Measurements from ENCODE around the gene SUGCT.

SUGCT gene

DNA sequence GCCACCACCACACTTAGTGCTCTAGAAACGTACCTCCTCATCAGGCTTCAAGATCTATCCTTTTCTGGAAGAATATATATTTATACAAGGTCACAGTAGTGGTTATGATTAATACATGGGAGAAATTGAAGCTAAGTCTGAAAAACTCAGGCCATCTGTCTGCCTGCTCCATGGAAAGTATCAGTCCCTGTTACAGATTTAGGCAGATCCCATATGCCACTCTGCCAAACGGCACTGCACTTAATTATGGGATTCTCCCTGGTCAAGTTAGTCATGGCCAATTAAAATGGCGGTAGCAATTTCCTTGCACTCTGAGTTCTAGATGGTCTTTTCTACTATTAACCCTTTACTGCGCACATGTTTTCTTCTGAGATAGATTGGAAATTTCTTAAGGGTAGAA, 740.0 kb downstream of the SUGCT start:
- DNase-seq (ENCODE audit: low spot score) = no peak

- DNase-seq (ENCODE audit: low spot score) = no peak
These were observed 741.8 kb downstream of the SUGCT start for GRCh38 chr7:40876601-40877000.

DNA sequence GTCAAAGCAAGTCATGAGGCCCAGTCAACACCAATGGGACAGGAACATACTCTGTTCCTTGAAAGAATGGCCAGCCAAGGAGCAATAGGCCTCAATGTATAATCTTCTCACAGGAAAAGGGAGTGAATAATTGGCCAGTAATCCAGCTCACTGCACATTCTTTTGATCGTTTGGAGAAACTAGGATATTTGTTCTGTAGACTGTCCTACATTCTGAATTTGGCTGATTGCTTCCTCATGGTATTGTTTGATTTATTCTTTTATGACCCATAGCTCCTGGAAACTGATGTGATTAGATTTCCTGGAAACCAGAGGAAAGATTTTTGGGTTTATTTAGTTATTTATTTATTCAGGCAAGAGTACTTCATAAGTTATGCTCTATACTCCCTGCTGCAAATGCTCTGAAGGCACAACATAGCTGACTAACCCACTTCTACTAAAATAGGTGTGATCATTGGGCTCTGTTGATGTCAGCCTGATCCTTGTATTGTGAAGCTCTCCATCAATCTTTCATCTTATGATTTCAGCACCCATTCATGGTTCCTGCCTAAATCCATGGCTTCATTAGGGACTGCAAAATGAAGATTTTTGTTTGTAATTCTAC, 745.2 kb downstream of the SUGCT start:
- no peak for DNase-seq (ENCODE audit: low spot score)

DNA sequence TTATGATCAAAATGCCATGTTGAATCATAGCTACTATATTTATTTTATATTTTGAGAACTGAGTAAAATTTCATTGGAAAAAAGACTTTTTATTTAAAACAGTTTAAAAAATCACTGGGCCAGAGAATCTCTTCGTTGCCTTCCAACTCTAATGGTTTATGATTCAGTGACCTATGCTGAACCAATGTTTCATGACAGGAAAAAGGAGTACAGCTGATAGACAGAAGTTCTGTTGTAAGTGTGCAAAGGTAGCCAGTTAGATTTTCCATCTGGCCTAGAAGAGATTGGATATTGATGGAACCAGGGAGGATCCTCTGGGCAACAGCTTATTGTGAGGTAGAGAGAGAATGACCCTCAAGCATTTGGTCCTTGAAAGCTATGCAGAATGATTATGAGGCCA, 745.8 kb downstream of the SUGCT start:
- no peak for DNase-seq (ENCODE audit: low spot score)

- DNase-seq (ENCODE audit: low spot score) = peak; percentile 78
These were observed 746.7 kb downstream of the SUGCT start for GRCh38 chr7:40881405-40881926.

DNA sequence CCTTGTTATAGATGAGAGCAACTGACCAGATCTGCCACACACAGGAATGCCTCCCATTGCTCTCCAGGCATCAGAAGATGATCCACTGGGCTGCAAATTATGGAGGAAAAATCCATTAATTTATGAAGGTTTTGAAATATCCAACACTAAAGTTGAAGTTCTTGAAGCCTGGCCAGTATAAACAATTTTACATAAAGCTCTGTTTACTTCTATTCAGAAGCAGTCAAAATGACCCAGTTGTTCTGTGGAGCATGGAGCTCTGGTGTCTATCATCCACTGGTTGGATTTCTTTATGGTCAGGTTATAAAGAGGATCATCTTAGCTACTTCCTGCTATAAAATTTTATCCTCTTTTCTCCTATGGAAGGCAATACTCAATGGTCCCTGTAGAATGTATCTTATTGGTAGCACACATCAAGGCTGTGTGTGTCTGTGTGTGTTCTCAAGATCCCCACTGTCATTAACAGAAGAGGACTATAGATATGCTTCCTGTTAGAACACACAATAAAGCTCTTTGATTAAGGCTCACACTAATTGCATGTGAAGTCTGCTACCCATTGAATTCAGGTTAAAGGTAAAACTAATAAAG, 747.4 kb downstream of the SUGCT start:
- no peak for DNase-seq (ENCODE audit: low spot score)

- no peak for DNase-seq (ENCODE audit: low spot score)
These were observed 749.0 kb downstream of the SUGCT start for GRCh38 chr7:40883826-40884225.

DNA sequence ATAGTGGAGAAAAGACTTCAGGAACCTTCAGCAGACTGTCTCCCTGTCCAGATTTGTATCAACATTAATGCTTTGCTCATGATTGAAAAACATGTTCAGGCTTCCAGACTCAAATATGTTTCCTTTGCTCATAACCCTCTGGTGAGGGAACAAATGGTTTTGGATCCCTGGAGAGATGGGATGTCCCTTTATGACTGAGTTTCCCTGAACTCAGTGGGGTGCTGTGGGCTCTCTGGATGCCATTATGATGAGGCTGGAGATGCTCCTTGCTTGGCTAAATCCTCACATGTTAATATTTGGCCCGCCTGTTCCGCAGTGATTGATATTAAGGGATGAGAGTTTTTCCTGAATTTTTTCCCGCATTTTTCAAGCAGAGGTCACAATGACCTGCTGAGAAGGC, 749.4 kb downstream of the SUGCT start:
- no peak for DNase-seq (ENCODE audit: low spot score)

DNA sequence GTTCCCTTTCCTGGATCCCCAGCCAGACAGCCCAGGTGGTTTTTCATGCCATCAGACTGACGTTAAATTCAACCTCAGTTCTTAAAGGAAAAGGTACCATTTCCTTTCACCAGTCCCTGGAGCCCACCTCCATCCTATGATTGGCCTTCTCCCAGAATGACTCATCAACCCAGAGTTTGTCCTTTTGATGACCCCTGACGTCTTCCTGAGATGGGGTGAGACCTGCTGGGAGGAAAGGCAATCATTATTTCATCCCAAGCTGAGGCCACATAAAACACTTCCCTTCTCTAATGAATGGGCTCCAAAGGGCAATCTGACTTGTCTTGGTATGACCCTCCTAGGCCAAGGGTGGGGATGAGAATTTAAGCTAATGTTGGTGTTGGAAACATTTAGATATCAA, 750.7 kb downstream of the SUGCT start:
- peak; percentile 90 for DNase-seq (ENCODE audit: low spot score)

GRCh38 chr7:40887099-40887498, 752.3 kb downstream of the SUGCT start:
- no peak for DNase-seq (ENCODE audit: low spot score)

GRCh38 chr7:40888499-40888898, 753.7 kb downstream of the SUGCT start:
- no peak for DNase-seq (ENCODE audit: low spot score)

DNA sequence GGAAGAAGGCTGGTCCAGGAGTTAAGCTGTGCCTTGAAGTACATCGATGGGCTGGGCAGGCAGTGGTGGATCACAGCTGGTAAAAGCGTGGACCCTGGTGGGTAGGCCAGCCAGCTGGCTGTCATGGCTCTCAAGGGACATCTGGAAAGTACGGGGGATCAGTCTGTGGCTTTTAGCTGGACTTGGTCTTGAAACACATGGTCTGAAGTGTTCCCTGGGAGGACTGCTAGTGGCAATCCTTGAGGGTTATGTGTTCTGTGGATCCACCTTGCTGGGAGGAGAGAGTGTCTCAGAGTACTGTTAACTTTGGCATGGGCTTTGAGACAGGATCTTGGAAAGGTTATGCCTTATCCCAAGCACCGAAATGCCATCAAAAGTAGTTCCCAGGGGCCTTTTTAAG, 754.3 kb downstream of the SUGCT start:
- DNase-seq (ENCODE audit: low spot score) = no peak

DNA sequence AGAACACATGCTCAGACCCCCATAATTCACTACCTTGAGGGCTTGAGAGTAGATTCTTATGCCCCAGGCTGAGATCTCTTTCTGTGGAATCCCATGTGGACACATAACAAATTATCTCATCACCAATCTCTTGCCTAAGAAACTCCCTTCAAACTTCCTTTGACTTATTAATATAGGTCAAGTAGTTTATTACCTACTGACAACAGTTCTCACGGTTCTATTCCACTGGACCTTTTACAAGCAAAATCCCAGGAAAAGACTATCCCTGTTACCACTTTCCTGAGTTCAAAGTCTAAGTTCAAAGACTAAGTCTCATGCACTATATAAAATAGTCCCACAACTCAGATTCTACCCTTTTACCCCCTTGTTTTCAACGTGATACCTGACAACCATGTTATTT, 754.7 kb downstream of the SUGCT start:
- no peak for DNase-seq (ENCODE audit: low spot score)

- DNase-seq (ENCODE audit: low spot score) = no peak
These were observed 755.4 kb downstream of the SUGCT start for GRCh38 chr7:40890088-40890692.

DNA sequence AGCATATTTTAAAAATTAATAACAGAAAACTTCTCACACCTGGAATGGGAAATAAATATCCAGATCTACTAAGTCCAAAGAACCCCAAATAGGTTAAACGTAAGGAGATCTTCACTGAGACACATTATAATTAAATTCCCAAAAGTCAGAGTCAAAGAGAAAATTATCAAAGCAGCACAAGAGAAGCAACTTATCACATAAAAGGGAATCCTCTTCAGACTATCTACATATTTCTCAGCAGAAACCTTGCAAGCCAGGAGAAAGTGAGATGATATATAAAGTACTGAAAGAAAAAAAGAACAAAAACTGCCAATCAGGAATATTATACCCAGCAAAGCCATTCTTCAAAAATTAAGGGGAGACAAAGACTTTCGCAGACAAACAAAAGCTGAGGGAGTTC, 756.4 kb downstream of the SUGCT start:
- DNase-seq (ENCODE audit: low spot score) = no peak

GRCh38 chr7:40899151-40899550, 764.3 kb downstream of the SUGCT start:
- peak; percentile 72 for DNase-seq (ENCODE audit: low spot score)

- no peak for DNase-seq (ENCODE audit: low spot score)
These were observed 765.1 kb downstream of the SUGCT start for GRCh38 chr7:40899636-40900507.

- no peak for DNase-seq (ENCODE audit: low spot score)
These were observed 769.1 kb downstream of the SUGCT start for GRCh38 chr7:40903872-40904271.

GRCh38 chr7:40907286-40907685, 772.5 kb downstream of the SUGCT start:
- no peak for DNase-seq (ENCODE audit: low spot score)

GRCh38 chr7:40909346-40909980, 774.7 kb downstream of the SUGCT start:
- DNase-seq (ENCODE audit: low spot score) = no peak
